HepG2 (cell line): ENCODE data around the gene PRSS8. TPM values are rescaled to one million over a fixed set of nuclear protein-coding genes. Genes with fewer than 3 reads are reported as not detected.

ENCODE experiments used
- ATAC-seq: fragments of 200-7000 bp; cut with Tn5 transposase; 3 replicates; pipeline ENCODE4 v1.9.1; 2020; ENCODE audit warnings: mild to moderate bottlenecking, moderate library complexity
- BruUV-seq: library from RNA; stranded (reverse); fragments of 400-500 nt; replicated peaks from 2 replicates; lab custom pipeline; 2021; lab: Mats Ljungman, UMichigan
- CTCF ChIA-PET: fragments of 300-600 bp; formaldehyde crosslinking; extraction: SDS; loops from one replicate; lab custom pipeline; 2021; ENCODE audit warnings: low total read pairs, inconsistent platforms, low intra/inter-chr PET ratio; lab: Yijun Ruan, JAX
- POLR2A ChIA-PET: fragments of 350-600 bp; sonication (Branson Sonifier 250); formaldehyde crosslinking; loops from one replicate; lab custom pipeline; 2020; ENCODE audit warnings: antibody characterized with exemption, inconsistent platforms; lab: Yijun Ruan, JAX
- DNase-seq: peaks from one replicate; pipeline ENCODE4 v3.0.0-alpha.2; 2015; ENCODE audit warnings: low spot score
- FAIRE-seq: peaks from 3 replicates; lab custom pipeline; 2011; peaks lifted over from hg19 to GRCh38; lab: Jason Lieb, UNC
- H2AFZ ChIP-seq: one replicate; pipeline ENCODE4 v1.6.1; 2011; ENCODE audit warnings: low read length, inconsistent platforms
- H3K27ac ChIP-seq: fragments of 300-600 bp; 3 replicates; pipeline ENCODE4 v1.8.0; 2011; ENCODE audit warnings: mixed run types, mild to moderate bottlenecking, mixed read lengths, low read length, inconsistent platforms; ENCODE audit not compliant: insufficient read depth; ENCODE audit errors: extremely low read length
- H3K27me3 ChIP-seq, 2 experiments: fragments of 200-600 bp in 1 of 2; 2 replicates in 1 of 2; 3 replicates in 1 of 2; pipeline versions ENCODE4 v1.6.0 to v1.8.0; 2011; ENCODE audit warnings: low read length in 2 of 2, mild to moderate bottlenecking in 2 of 2, moderate library complexity in 2 of 2, inconsistent platforms in 1 of 2; ENCODE audit not compliant: insufficient read depth in 2 of 2, control insufficient read depth in 1 of 2
- H3K36me3 ChIP-seq, 2 experiments: fragments of 200-600 bp in 1 of 2; replicated peaks in 1 of 2; 2 replicates in 1 of 2; 3 replicates in 1 of 2; pipeline versions ENCODE4 v1.5.1 to v1.8.0; 2011; ENCODE audit warnings: low read length in 2 of 2, inconsistent platforms in 1 of 2; ENCODE audit not compliant: insufficient read depth in 2 of 2, control insufficient read depth in 1 of 2
- H3K4me1 ChIP-seq: 2 replicates; pipeline ENCODE4 v1.5.1; 2012; ENCODE audit warnings: low read length, inconsistent platforms; ENCODE audit not compliant: insufficient read depth
- H3K4me2 ChIP-seq: 2 replicates; pipeline ENCODE4 v1.6.0; 2011; ENCODE audit warnings: low read depth, low read length, inconsistent platforms
- H3K4me3 ChIP-seq, 3 experiments: fragments of 200-600 bp in 1 of 3; sonication (generic), shearing (Covaris generic) in 1 of 3; replicated peaks in 1 of 3; 2 replicates each; pipeline ENCODE4 v1.5.1; 2011 to 2016; ENCODE audit warnings: low read length in 3 of 3, inconsistent platforms in 2 of 3, low read depth in 2 of 3, mild to moderate bottlenecking in 2 of 3, control low read depth in 1 of 3, mixed read lengths in 1 of 3; ENCODE audit not compliant: insufficient read depth in 1 of 3
- H3K79me2 ChIP-seq: one replicate; pipeline ENCODE4 v1.6.1; 2011; ENCODE audit warnings: low read length, inconsistent platforms; ENCODE audit not compliant: insufficient read depth
- H3K9ac ChIP-seq: 2 replicates; pipeline ENCODE4 v1.6.0; 2011; ENCODE audit warnings: mild to moderate bottlenecking, low read depth, low read length, inconsistent platforms; ENCODE audit not compliant: insufficient read depth
- H3K9me3 ChIP-seq: 2 replicates; pipeline ENCODE4 v1.5.1; 2012; ENCODE audit warnings: mild to moderate bottlenecking, low read length
- H4K20me1 ChIP-seq: 2 replicates; pipeline ENCODE4 v1.6.0; 2011; ENCODE audit warnings: inconsistent platforms, mild to moderate bottlenecking, low read length, moderate library complexity; ENCODE audit not compliant: insufficient read depth
- BCL3 ChIP-seq: sonication (generic); formaldehyde crosslinking; IDR thresholded peaks from 2 replicates; pipeline ENCODE4 v1.5.1; 2020; ENCODE audit warnings: mild to moderate bottlenecking, missing genetic modification reagents, moderate library complexity
- CENPX ChIP-seq: sonication (generic); formaldehyde crosslinking; IDR thresholded peaks from 2 replicates; pipeline ENCODE4 v1.9.0; 2021; ENCODE audit warnings: mild to moderate bottlenecking, missing genetic modification reagents, moderate library complexity
- FOXM1 ChIP-seq: sonication (generic); formaldehyde crosslinking; IDR thresholded peaks from 2 replicates; pipeline ENCODE4 v1.5.0; 2020; ENCODE audit warnings: missing genetic modification reagents
- HDAC6 ChIP-seq: fragments of 200-600 bp; sonication (generic); IDR thresholded peaks from 2 replicates; pipeline ENCODE4 v1.7.0; 2017; ENCODE audit warnings: mild to moderate bottlenecking, antibody characterized with exemption, low read length, low read depth
- HIC2 ChIP-seq: sonication (generic); formaldehyde crosslinking; IDR thresholded peaks from 2 replicates; pipeline ENCODE4 v1.9.0; 2022; ENCODE audit warnings: low read depth, missing genetic modification reagents
- HNF4A ChIP-seq: sonication (generic); formaldehyde crosslinking; IDR thresholded peaks from 2 replicates; pipeline ENCODE4 v1.4.0; 2020; ENCODE audit warnings: missing genetic modification reagents
- PAWR ChIP-seq: sonication (generic); formaldehyde crosslinking; IDR thresholded peaks from 2 replicates; pipeline ENCODE4 v1.4.0; 2020; ENCODE audit warnings: missing genetic modification reagents, mild to moderate bottlenecking, borderline replicate concordance
- POLR2AphosphoS5 ChIP-seq: IDR thresholded peaks from 2 replicates; pipeline ENCODE4 v1.6.1; 2012; ENCODE audit warnings: low read depth, low read length
- RNF2 ChIP-seq: fragments of 450-650 bp; conservative IDR thresholded peaks from 2 replicates; pipeline ENCODE4 v1.6.1; 2016; ENCODE audit warnings: low read depth
- SAP130 ChIP-seq: IDR thresholded peaks from 2 replicates; pipeline ENCODE4 v1.6.1; 2016; ENCODE audit warnings: low read depth
- SRSF1 ChIP-seq: fragments of 200-400 bp; formaldehyde crosslinking; optimal IDR thresholded peaks from 2 replicates; pipeline ENCODE3; 2017; ENCODE audit warnings: mild to moderate bottlenecking, low read depth, low read length, moderate library complexity
- STAG1 ChIP-seq: sonication (generic); formaldehyde crosslinking; IDR thresholded peaks from 2 replicates; pipeline ENCODE4 v1.4.0; 2020; ENCODE audit warnings: missing genetic modification reagents
- ZKSCAN8 ChIP-seq: IDR thresholded peaks from 2 replicates; pipeline ENCODE4 v1.6.1; 2016; ENCODE audit warnings: borderline replicate concordance, missing genetic modification reagents, missing compliant biosample characterization
- ZNF572 ChIP-seq: sonication (generic); formaldehyde crosslinking; IDR thresholded peaks from 2 replicates; pipeline ENCODE4 v1.5.1; 2020; ENCODE audit warnings: mild to moderate bottlenecking, missing genetic modification reagents
- ZNF639 ChIP-seq: conservative IDR thresholded peaks from 2 replicates; pipeline ENCODE4 v1.6.1; 2018; ENCODE audit warnings: missing genetic modification reagents
- ZNF816 ChIP-seq: sonication (generic); formaldehyde crosslinking; IDR thresholded peaks from 2 replicates; pipeline ENCODE4 v1.8.0; 2022; ENCODE audit warnings: missing genetic modification reagents, mild to moderate bottlenecking, borderline replicate concordance
- WGBS: methylation state at CpG from one replicate; pipeline ENCODE4 v1.1.6; 2017; ENCODE audit warnings: low lambda C conversion rate; 5-methylcytosine and 5-hydroxymethylcytosine counted together
- in situ Hi-C: cut with HindIII; loops from 2 replicates; pipeline ENCODE4 v1.10.0; 2017; ENCODE audit warnings: low pct_unique_long_range_greater_than_20kb; ENCODE audit not compliant: extremely low pct_ligation_motif_present
- intact Hi-C: fragments of 100-400 bp; cut with micrococcal nuclease; formaldehyde crosslinking; loops from one replicate; pipeline ENCODE4 v1.10.0; 2022; ENCODE audit not compliant: unreplicated experiment
- polyA plus RNA-seq, 8 experiments: library from polyadenylated mRNA; depleted of rRNA in 3 of 8; stranded (reverse) in 7 of 8; unstranded in 1 of 8; fragments of >200 nt; fragmentation: Illumina TruSeq in 4 of 8; extraction: Trizol in 4 of 8; gene quantifications; 2 replicates each; pipeline versions ENCODE4 v1.2.1 to v1.2.3, GENCODE V29; 2011 to 2016; ENCODE audit warnings: low read depth in 4 of 8, missing spikeins in 1 of 8, mixed read lengths in 1 of 8; ENCODE audit not compliant: insufficient read depth in 1 of 8
- total RNA-seq, 5 experiments: library from RNA; depleted of rRNA; stranded (reverse); fragments of >200 nt; fragmentation: Illumina TruSeq; extraction: Trizol; gene quantifications; 2 replicates each; pipeline ENCODE4 v1.2.3, GENCODE V29; 2016; ENCODE audit warnings: low read depth in 1 of 5

The PRSS8 gene
- total and polyA plus RNA-seq, 2 of the 13 experiments (the other 11 are each of a cell fraction or from before 2014, with no cell fraction given): 2.6 to 7.2 TPM

- 95% methylated on average over 5 of the region's 5 CpGs for WGBS
- Histone ChIP-seq H3K79me2 (peaks cover 33% of the 10 kb centered on the region), H3K36me3 (peaks cover 13 to 32% of the 10 kb centered on the region in 2 experiments), H3K27ac (no peak overlapping the region), H3K9me3 (no peaks in the 10 kb centered on the region), H3K4me2 (0 out of 2 replicates have a peak overlapping the region, but pooled peaks have one; percentile 99), H3K27me3 (no peaks in the 10 kb centered on the region; a peak in 1 of 5 replicates), H3K4me1 (peaks cover 27% of the 10 kb centered on the region), H3K4me3 (no peak overlapping the region), H4K20me1 (peaks cover 12% of the 10 kb centered on the region), H2AFZ (no peak overlapping the region), H3K9ac (no peak overlapping the region)
- POLR2A ChIA-PET: interaction anchor here (0.6 to 5.0 kb wide), 10 partner anchors 8 to 107 kb away, joined by 3 to 49 read pairs (median 10); partner anchors contain the start of genes HSD3B7, KAT8, STX4 and ZNF646
- ATAC-seq (no peak), DNase-seq (no peak), FAIRE-seq (no peak)
- in situ Hi-C loops: no loop called here
- no TSS peak for BruUV-seq
- CTCF ChIA-PET: no interaction called here
- intact Hi-C loops: loop anchor here (10.0 kb wide), 1 partner anchor 138 kb away; the partner anchor contains the start of gene SETD1A
- TF ChIP-seq SRSF1 (no peak), CENPX (CRISPR knock-in tag) (no peak), ZKSCAN8 (no peak), ZNF572 (CRISPR knock-in tag) (no peak), HDAC6 (no peak), PAWR (CRISPR knock-in tag) (no peak), ZNF816 (no peak), HNF4A (CRISPR knock-in tag) (no peak), STAG1 (CRISPR knock-in tag) (no peak), HIC2 (no peak), RNF2 (no peak), SAP130 (no peak), FOXM1 (CRISPR knock-in tag) (no peak), POLR2AphosphoS5 (no peak), BCL3 (no peak), ZNF639 (CRISPR knock-in tag) (no peak)
Measured at GRCh38 chr16:31092330-31092729, 43.2 kb downstream of the PRSS8 start.
